ENCODE results near the gene IFNA6. TPM values are rescaled to one million over a fixed set of nuclear protein-coding genes. Genes with fewer than 3 reads are reported as not detected.
"Not testable (repeated sequence)": the region's sequence is repeated elsewhere in the genome, so short reads cannot be mapped to it uniquely, and the experiment has no call there.

Gene IFNA6
- total RNA-seq, 2 donors from 2014 or later = not detected

GRCh38 chr9:21385131-21385670 is 34.5 kb upstream of the IFNA6 start, which contains the start of gene IFNA2:
Gene IFNA2 (minus strand): TSS chr9:21385398. CDS start chr9:21385329, 69 bp downstream.
- H3K27me3 ChIP-seq (replicated peaks; ENCODE audit: insufficient read depth) = no peaks in the 10 kb centered on the region
- no peak for ATAC-seq (ENCODE audit: insufficient number of reproducible peaks, low FRiP score, low read depth)
- peaks cover 0 to 7% of the 10 kb centered on the region in 2 donors for H3K4me1 ChIP-seq (ENCODE audit: control insufficient read depth in 1 of 2, low read depth in 2 of 2)
- TF ChIP-seq, protein P1, sequence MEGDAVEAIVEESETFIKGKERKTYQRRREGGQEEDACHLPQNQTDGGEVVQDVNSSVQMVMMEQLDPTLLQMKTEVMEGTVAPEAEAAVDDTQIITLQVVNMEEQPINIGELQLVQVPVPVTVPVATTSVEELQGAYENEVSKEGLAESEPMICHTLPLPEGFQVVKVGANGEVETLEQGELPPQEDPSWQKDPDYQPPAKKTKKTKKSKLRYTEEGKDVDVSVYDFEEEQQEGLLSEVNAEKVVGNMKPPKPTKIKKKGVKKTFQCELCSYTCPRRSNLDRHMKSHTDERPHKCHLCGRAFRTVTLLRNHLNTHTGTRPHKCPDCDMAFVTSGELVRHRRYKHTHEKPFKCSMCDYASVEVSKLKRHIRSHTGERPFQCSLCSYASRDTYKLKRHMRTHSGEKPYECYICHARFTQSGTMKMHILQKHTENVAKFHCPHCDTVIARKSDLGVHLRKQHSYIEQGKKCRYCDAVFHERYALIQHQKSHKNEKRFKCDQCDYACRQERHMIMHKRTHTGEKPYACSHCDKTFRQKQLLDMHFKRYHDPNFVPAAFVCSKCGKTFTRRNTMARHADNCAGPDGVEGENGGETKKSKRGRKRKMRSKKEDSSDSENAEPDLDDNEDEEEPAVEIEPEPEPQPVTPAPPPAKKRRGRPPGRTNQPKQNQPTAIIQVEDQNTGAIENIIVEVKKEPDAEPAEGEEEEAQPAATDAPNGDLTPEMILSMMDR (IDR thresholded peaks at IDR 0.05) = no peak
- no peak for DNase-seq (ENCODE audit: low spot score)
- H3K36me3 ChIP-seq = no peaks in the 10 kb centered on the region
- H3K27ac ChIP-seq = no peak within 1 kb of the TSS
- H3K4me3 ChIP-seq = no peak within 1 kb of the TSS
- H3K9me3 ChIP-seq = no peaks in the 10 kb centered on the region

DNA sequence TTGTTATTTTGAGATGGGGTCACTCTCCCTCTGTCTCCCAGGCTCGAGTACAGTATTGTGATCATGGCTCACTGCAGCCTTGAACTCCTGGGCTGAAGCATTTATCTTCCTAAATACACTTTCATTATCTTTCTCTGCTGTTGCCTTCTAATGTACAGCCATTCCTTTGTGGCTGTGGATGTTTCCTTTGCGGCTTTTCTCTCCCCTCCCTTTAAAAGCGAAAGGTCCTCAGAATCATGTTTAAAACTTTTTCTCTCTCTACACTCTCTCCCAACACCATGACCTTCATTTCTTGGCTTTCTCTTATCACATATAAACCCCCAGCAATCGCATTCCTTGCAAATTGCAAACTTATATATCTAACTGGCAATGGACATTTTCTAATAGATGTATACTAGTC is 32.9 kb upstream of the IFNA6 start:
- Histone ChIP-seq H3K27ac (no peak overlapping the region), H3K4me1 (ENCODE audit: control insufficient read depth in 1 of 2, low read depth in 2 of 2) (peaks cover 0 to 7% of the 10 kb centered on the region in 2 donors), H3K9me3 (no peaks in the 10 kb centered on the region), H3K4me3 (no peak overlapping the region), H3K36me3 (no peaks in the 10 kb centered on the region), H3K27me3 (replicated peaks; ENCODE audit: insufficient read depth) (no peaks in the 10 kb centered on the region)
- TF ChIP-seq, protein P1 (IDR thresholded peaks at IDR 0.05) = no peak
- ATAC-seq (ENCODE audit: insufficient number of reproducible peaks, low FRiP score, low read depth) = no peak
- no peak for DNase-seq (ENCODE audit: low spot score)

DNA sequence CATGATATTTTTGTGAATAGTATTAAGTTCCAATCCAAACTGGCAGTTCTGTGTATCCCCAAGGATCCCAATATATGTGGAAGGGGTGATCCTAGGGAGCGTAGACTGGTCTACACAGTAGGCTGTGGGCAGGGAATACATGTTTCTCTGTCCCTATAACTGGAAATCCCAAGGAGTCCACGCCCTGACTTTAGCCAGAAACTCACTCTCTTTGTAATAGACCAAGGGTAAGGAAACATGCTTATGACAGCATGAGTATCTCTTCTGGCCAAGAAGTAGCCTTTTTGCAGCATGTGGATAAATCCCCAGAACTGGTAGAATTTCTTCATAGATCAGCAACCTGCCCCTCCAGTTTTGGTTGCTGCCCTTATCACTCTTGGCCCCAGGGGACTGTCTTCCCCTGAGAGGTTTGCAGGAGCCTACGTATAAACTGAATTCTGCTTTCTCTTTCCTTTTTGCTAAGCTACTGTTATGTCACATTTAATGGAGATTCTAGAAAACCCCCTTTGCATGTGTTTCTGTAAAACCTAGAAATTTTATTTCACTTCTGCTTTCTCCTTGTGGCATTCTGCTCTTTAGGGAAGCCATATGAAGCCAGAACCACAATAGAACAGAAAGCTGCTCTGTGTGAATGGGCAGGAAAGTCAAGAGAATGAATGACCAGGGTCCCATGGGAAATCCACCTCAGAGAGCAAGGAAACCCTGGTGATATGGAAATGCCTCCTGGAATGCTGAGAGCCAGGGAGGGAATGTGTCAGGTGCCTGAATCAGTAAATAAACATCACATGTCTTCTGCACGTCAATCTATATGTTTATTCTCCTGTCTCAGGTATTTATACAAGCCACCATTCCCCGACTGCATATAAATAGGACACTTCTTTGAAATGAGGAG is 31.0 kb upstream of the IFNA6 start:
- no peaks in the 10 kb centered on the region for H3K27me3 ChIP-seq (replicated peaks; ENCODE audit: insufficient read depth)
- H3K9me3 ChIP-seq = no peaks in the 10 kb centered on the region
- DNase-seq (ENCODE audit: low spot score) = no peak
- H3K4me3 ChIP-seq = peak overlapping the region; percentile 26
- TF ChIP-seq, protein P1 (IDR thresholded peaks at IDR 0.05) = no peak
- no peak for ATAC-seq (ENCODE audit: insufficient number of reproducible peaks, low FRiP score, low read depth)
- peaks cover 0 to 7% of the 10 kb centered on the region in 2 donors for H3K4me1 ChIP-seq (ENCODE audit: control insufficient read depth in 1 of 2, low read depth in 2 of 2)
- H3K36me3 ChIP-seq = no peaks in the 10 kb centered on the region
- H3K27ac ChIP-seq = no peak overlapping the region

DNA sequence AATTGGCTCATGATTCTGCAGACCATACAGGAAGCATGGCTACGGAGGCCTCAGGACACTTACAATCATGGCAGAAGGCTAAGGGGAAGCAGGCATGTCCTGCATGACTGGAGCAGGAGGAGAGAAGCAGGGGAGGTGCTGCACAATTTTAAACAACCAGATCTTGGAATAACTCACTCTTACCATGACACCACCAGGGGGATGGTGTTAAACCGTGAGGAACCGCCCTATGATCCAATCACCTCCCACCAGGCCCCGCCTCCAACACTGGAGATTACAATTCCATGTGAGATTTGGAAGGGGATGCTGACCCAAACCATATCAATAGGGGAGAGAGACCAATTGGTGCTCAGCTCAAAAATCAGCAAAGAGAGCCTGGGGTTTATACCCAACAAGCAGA is 20.8 kb upstream of the IFNA6 start:
- H3K9me3 ChIP-seq; H3K36me3 ChIP-seq; H3K27ac ChIP-seq; DNase-seq (ENCODE audit: low spot score); ATAC-seq (ENCODE audit: insufficient number of reproducible peaks, low FRiP score, low read depth); H3K4me3 ChIP-seq; H3K27me3 ChIP-seq (replicated peaks; ENCODE audit: insufficient read depth); H3K4me1 ChIP-seq (ENCODE audit: control insufficient read depth in 1 of 2, low read depth in 2 of 2): not testable (repeated sequence)

- H3K4me1 ChIP-seq (ENCODE audit: control insufficient read depth in 1 of 2, low read depth in 2 of 2) = no peaks in the 10 kb centered on the region
- H3K27ac ChIP-seq = no peak within 1 kb of the TSS
- H3K36me3 ChIP-seq = no peaks in the 10 kb centered on the region
- TF ChIP-seq, protein P1 (IDR thresholded peaks at IDR 0.05) = no peak
- no peaks in the 10 kb centered on the region for H3K9me3 ChIP-seq
- ATAC-seq (ENCODE audit: insufficient number of reproducible peaks, low FRiP score, low read depth) = no peak
- no peak within 1 kb of the TSS for H3K4me3 ChIP-seq
- no peaks in the 10 kb centered on the region for H3K27me3 ChIP-seq (replicated peaks; ENCODE audit: insufficient read depth)
- DNase-seq (ENCODE audit: low spot score) = no peak
Measured at GRCh38 chr9:21367957-21368356, 17.3 kb upstream of the IFNA6 start, which contains the start of gene IFNA13. Gene IFNA13 (minus strand): TSS chr9:21368057. CDS start chr9:21368010, 47 bp downstream.

GRCh38 chr9:21367169-21367568 is 16.5 kb upstream of the IFNA6 start:
- not testable (repeated sequence) for ATAC-seq (ENCODE audit: insufficient number of reproducible peaks, low FRiP score, low read depth); H3K9me3 ChIP-seq; H3K4me1 ChIP-seq (ENCODE audit: control insufficient read depth in 1 of 2, low read depth in 2 of 2); DNase-seq (ENCODE audit: low spot score); H3K27me3 ChIP-seq (replicated peaks; ENCODE audit: insufficient read depth); H3K36me3 ChIP-seq; H3K27ac ChIP-seq; H3K4me3 ChIP-seq
